Stomach (tissue), 4 donors: ENCODE results near the gene GPR139.

Experiments
- POLR2AphosphoS5 ChIP-seq, 3 donors: sonication (generic); formaldehyde crosslinking; IDR thresholded peaks; one replicate each; pipeline ENCODE4 v1.6.1; 2016; ENCODE audit warnings: antibody characterized with exemption in 3 of 3
- TF ChIP-seq, protein P1 (sequence below), 7 experiments: fragments of 450-650 bp in 4 of 7; fragments of 200-600 bp in 3 of 7; sonication (generic) in 3 of 7; IDR thresholded peaks; one replicate each; pipeline ENCODE4 v1.5.1; 2016 to 2019; ENCODE audit warnings: antibody characterized with exemption in 7 of 7, control low read depth in 2 of 7, mild to moderate bottlenecking in 1 of 7

DNA sequence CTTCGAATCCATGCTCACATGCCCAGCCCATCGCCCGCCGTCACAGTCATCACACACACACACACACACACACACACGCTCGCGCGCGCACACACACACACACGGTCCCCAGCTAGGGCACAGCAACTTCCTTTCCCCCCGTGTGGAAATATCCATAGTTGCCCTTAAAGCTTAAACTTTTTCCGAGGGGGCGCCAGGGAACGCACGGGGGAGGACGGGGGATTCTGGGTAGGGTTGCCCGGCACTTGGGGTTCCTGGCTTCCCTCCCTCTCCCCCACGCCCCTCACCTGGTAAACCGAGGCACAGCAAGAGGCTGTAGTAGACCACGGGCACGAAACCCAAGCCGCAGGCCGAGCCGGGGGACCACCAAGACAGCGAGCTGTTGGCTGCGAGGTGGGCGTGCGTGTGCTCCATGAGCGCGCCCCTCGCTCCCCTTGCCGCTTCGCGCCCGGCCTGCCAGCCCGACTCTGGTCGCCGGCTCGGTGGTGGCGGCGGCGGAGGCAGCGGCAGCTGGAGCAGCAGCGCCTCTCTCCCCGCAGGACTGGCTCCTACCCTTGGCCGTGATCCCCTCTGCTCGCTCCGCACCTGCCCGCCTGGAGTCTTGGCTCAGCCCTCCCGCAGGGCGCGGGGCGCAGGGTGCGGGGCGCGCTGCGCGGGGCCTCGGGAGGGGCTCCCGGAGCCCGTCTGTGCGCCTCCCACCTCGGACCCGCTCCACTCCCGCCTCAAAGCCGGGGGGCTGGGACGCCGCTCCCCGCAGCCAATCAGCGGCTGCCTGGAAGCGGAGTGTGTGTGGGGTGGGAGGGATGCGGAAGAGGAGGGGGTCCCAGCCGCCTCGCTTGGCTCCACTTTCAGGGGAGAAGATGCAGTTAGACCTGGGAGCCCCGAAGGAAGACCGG lies at the start of gene GPR139:
- TF ChIP-seq POLR2AphosphoS5 (IDR thresholded peaks at IDR 0.05): no peak
- TF ChIP-seq, protein P1, sequence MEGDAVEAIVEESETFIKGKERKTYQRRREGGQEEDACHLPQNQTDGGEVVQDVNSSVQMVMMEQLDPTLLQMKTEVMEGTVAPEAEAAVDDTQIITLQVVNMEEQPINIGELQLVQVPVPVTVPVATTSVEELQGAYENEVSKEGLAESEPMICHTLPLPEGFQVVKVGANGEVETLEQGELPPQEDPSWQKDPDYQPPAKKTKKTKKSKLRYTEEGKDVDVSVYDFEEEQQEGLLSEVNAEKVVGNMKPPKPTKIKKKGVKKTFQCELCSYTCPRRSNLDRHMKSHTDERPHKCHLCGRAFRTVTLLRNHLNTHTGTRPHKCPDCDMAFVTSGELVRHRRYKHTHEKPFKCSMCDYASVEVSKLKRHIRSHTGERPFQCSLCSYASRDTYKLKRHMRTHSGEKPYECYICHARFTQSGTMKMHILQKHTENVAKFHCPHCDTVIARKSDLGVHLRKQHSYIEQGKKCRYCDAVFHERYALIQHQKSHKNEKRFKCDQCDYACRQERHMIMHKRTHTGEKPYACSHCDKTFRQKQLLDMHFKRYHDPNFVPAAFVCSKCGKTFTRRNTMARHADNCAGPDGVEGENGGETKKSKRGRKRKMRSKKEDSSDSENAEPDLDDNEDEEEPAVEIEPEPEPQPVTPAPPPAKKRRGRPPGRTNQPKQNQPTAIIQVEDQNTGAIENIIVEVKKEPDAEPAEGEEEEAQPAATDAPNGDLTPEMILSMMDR (IDR thresholded peaks at IDR 0.05): no peak
